ENCODE data around the gene SMARCAL1.

DNA sequence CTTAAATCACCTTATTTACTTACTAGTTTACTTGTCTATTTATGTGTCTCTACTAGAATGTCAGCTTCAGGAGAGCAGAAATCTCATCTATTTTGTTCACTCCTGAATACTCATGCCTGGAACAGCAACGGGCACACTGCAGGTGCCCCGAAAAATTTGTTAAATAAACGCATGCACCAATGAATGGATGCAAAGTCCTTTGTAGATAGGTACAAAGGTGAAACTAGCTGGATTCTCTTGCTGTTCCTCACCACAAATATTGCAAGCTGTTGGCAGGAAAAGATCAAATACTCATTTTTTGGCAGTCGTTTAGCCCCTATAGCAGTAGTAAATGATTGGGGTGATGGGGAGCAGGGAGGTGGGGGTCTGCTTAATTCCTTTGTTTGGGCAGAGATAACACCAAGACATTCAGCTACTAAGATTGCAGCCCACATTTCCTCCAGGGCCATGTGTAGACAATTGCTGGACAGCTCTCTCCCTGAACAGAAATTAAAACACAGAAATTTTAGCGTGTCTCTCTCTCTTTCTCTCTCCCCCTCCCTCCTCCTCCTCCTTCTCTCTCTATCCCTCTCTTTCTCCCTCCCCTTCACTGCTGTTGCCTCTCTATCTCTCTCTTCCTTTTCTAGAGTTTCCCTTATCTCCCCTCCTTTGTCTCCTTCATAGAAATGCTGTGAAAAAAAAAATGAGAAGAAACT, 45.4 kb upstream of the SMARCAL1 start:
- TF ChIP-seq EGR1 (IDR thresholded peaks at IDR 0.05): no peak
- TF ChIP-seq NFIC (IDR thresholded peaks at IDR 0.05): no peak
- TF ChIP-seq CEBPB (IDR thresholded peaks at IDR 0.05): no peak
- TF ChIP-seq, protein P1, sequence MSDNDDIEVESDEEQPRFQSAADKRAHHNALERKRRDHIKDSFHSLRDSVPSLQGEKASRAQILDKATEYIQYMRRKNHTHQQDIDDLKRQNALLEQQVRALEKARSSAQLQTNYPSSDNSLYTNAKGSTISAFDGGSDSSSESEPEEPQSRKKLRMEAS (IDR thresholded peaks at IDR 0.05): no peak
- no peak for TF ChIP-seq TEAD4 (IDR thresholded peaks at IDR 0.05)
- TF ChIP-seq, protein P2, sequence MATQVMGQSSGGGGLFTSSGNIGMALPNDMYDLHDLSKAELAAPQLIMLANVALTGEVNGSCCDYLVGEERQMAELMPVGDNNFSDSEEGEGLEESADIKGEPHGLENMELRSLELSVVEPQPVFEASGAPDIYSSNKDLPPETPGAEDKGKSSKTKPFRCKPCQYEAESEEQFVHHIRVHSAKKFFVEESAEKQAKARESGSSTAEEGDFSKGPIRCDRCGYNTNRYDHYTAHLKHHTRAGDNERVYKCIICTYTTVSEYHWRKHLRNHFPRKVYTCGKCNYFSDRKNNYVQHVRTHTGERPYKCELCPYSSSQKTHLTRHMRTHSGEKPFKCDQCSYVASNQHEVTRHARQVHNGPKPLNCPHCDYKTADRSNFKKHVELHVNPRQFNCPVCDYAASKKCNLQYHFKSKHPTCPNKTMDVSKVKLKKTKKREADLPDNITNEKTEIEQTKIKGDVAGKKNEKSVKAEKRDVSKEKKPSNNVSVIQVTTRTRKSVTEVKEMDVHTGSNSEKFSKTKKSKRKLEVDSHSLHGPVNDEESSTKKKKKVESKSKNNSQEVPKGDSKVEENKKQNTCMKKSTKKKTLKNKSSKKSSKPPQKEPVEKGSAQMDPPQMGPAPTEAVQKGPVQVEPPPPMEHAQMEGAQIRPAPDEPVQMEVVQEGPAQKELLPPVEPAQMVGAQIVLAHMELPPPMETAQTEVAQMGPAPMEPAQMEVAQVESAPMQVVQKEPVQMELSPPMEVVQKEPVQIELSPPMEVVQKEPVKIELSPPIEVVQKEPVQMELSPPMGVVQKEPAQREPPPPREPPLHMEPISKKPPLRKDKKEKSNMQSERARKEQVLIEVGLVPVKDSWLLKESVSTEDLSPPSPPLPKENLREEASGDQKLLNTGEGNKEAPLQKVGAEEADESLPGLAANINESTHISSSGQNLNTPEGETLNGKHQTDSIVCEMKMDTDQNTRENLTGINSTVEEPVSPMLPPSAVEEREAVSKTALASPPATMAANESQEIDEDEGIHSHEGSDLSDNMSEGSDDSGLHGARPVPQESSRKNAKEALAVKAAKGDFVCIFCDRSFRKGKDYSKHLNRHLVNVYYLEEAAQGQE (IDR thresholded peaks at IDR 0.05; ENCODE audit: low read depth): peak; percentile 81
- TF ChIP-seq RAD21 (IDR thresholded peaks at IDR 0.05; ENCODE audit: low read depth): no peak
- no peak for TF ChIP-seq TCF12 (IDR thresholded peaks at IDR 0.05; ENCODE audit: low read depth)
- no peak for TF ChIP-seq TAF1 (IDR thresholded peaks at IDR 0.05; ENCODE audit: low read depth)

All from Ishikawa (cell line).